Endodermal cell (in vitro differentiated cells): Measurements from ENCODE around the gene WNT10A. TPM values are rescaled to one million over a fixed set of nuclear protein-coding genes. Genes with fewer than 3 reads are reported as not detected.

Experiments used
- DNase-seq: peaks from one replicate; pipeline ENCODE4 v3.0.0-alpha.2; 2017
- H3K27ac ChIP-seq: 2 replicates; pipeline ENCODE4 v1.5.1; 2013; ENCODE audit warnings: mild to moderate bottlenecking, low read depth, low read length, moderate library complexity
- H3K27me3 ChIP-seq: 2 replicates; pipeline ENCODE4 v1.6.1; 2013; ENCODE audit warnings: mild to moderate bottlenecking, low read length, moderate library complexity; ENCODE audit not compliant: insufficient read depth, control insufficient read depth, poor library complexity, severe bottlenecking
- H3K36me3 ChIP-seq: 2 replicates; pipeline ENCODE4 v1.7.0; 2013; ENCODE audit warnings: mild to moderate bottlenecking, low read length, moderate library complexity; ENCODE audit not compliant: control insufficient read depth, insufficient read depth
- H3K4me1 ChIP-seq: one replicate; pipeline ENCODE4 v1.7.0; 2013; ENCODE audit warnings: low read length; ENCODE audit not compliant: control insufficient read depth, insufficient read depth
- H3K4me3 ChIP-seq: 2 replicates; pipeline ENCODE4 v1.5.1; 2013; ENCODE audit warnings: mild to moderate bottlenecking, low read length, moderate library complexity
- H3K9ac ChIP-seq: 2 replicates; pipeline ENCODE4 v1.6.1; 2013; ENCODE audit warnings: mild to moderate bottlenecking, low read length, moderate library complexity; ENCODE audit not compliant: poor library complexity, severe bottlenecking; ENCODE audit errors: extremely low read depth
- H3K9me3 ChIP-seq: 2 replicates; pipeline ENCODE4 v1.6.1; 2013; ENCODE audit warnings: mild to moderate bottlenecking, low read length, moderate library complexity; ENCODE audit not compliant: control insufficient read depth
- H3K27ac Mint-ChIP-seq: 2 replicates; pipeline ENCODE4 v1.8.0; 2020; ENCODE audit warnings: mixed read lengths
- H3K27me3 Mint-ChIP-seq: 2 replicates; pipeline ENCODE4 v1.8.0; 2021; ENCODE audit warnings: mild to moderate bottlenecking, mixed read lengths; ENCODE audit not compliant: insufficient read depth
- H3K36me3 Mint-ChIP-seq: 2 replicates; pipeline ENCODE4 v1.8.0; 2020; ENCODE audit warnings: low read depth, mixed read lengths
- H3K4me1 Mint-ChIP-seq: 2 replicates; pipeline ENCODE4 v1.8.0; 2020; ENCODE audit warnings: mixed read lengths
- H3K4me3 Mint-ChIP-seq: 2 replicates; pipeline ENCODE4 v1.8.0; 2020; ENCODE audit warnings: mild to moderate bottlenecking, moderate library complexity, mixed read lengths
- H3K9me3 Mint-ChIP-seq: 2 replicates; pipeline ENCODE4 v1.8.0; 2020; ENCODE audit warnings: mild to moderate bottlenecking, mixed read lengths
- CTCF ChIP-seq: fragments of 200-600 bp; sonication (generic); conservative IDR thresholded peaks from 2 replicates; pipeline ENCODE4 v1.5.0; 2021; ENCODE audit warnings: antibody characterized with exemption, mild to moderate bottlenecking
- WGBS, 2 experiments: methylation state at CpG; one replicate each; pipeline versions ENCODE4 v1.1.5 to v1.1.7; 2013; ENCODE audit warnings: missing lambda C conversion rate in 2 of 2, mixed read lengths in 1 of 2; ENCODE audit not compliant: insufficient coverage in 1 of 2, insufficient read length in 1 of 2; 5-methylcytosine and 5-hydroxymethylcytosine counted together
- total RNA-seq, 2 donors: library from RNA; stranded (reverse); fragmentation: NEBNext Ultra II Directional in 1 of 2; extraction: Animal tissue kit (Norgen Biotek cat#: 25700) in 1 of 2; gene quantifications; 2 replicates in 1 of 2; 3 replicates in 1 of 2; pipeline ENCODE4 v1.2.1, GENCODE V29; 2021

WNT10A gene
- total RNA-seq, 2 donors from 2014 or later = not detected

DNA sequence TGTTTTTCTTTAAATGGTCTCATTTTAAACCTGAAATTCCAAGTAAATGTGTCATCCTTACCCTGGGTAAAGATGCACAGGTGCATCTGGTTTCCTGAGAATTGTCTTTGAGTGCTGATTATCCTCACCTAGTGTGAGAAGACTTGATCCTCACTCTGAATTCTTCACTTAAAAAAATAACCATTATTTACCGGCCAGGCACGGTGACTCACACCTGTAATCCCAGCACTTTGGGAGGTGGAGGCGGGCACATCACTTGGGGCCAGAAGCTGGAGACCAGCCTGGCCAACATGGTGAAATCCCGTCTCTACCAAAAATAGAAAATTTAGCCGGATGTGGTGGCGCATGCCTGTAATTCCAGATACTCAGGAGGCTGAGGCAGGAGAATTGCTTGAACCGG is 30.9 kb upstream of the WNT10A start:
- Histone ChIP-seq H3K27me3 (peaks cover 18% of the 10 kb centered on the region), H3K9me3 (peaks cover 3% of the 10 kb centered on the region), H3K27ac (no peak overlapping the region), H3K4me1 (no peaks in the 10 kb centered on the region), H3K36me3 (no peaks in the 10 kb centered on the region), H3K4me3 (no peak overlapping the region), H3K9ac (no peak overlapping the region)
- no peaks in the 10 kb centered on the region for H3K4me1 Mint-ChIP-seq
- DNase-seq = peak; percentile 48
- H3K27ac Mint-ChIP-seq = no peak overlapping the region
- peaks cover 36% of the 10 kb centered on the region for H3K27me3 Mint-ChIP-seq
- peaks cover 20% of the 10 kb centered on the region for H3K9me3 Mint-ChIP-seq
- H3K36me3 Mint-ChIP-seq = peaks cover 5% of the 10 kb centered on the region
- H3K4me3 Mint-ChIP-seq = no peak overlapping the region
- TF ChIP-seq CTCF = no peak
- 72 to 81% methylated on average over 3 to 7 of the region's 7 CpGs for WGBS, 2 experiments

- no peak for TF ChIP-seq CTCF
- no peak overlapping the region for H3K27ac ChIP-seq
- 93 to 100% methylated on average over 1 to 2 of the region's 2 CpGs for WGBS, 2 experiments
- Mint-ChIP-seq H3K4me3 (no peak overlapping the region), H3K9me3 (peaks cover 10% of the 10 kb centered on the region), H3K36me3 (peaks cover 5% of the 10 kb centered on the region), H3K4me1 (no peaks in the 10 kb centered on the region), H3K27ac (no peak overlapping the region), H3K27me3 (peaks cover 47% of the 10 kb centered on the region)
- H3K9me3 ChIP-seq = no peaks in the 10 kb centered on the region
- no peak overlapping the region for H3K4me3 ChIP-seq
- no peaks in the 10 kb centered on the region for H3K36me3 ChIP-seq
- H3K4me1 ChIP-seq = no peaks in the 10 kb centered on the region
- H3K27me3 ChIP-seq = peaks cover 29% of the 10 kb centered on the region
- DNase-seq = no peak
- no peak overlapping the region for H3K9ac ChIP-seq
Observed at GRCh38 chr2:218850796-218851195, 29.9 kb upstream of the WNT10A start.

DNA sequence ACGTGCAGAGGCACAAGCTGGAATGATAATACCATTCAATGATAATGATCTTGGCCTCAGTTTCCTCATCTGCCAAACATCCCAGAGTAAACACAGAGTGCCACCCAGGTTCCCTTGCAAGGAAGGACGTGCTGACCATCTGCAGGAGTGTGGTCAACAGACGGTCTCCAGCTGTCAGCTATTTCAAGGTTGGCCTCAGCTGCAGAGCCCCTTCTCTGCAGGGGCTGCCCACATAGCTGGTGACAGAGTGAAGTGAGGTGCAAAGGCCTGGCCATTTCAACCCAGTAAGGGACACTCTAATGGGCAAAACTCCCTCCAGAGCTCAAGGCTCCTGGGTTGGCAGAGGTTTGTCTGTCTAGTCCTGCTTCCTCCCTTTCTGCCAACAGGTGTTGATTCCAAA is 29.4 kb upstream of the WNT10A start:
- H3K36me3 ChIP-seq = no peaks in the 10 kb centered on the region
- no peak overlapping the region for H3K9ac ChIP-seq
- H3K27me3 ChIP-seq = peaks cover 34% of the 10 kb centered on the region
- peaks cover 9% of the 10 kb centered on the region for H3K9me3 Mint-ChIP-seq
- H3K27ac ChIP-seq = no peak overlapping the region
- no peaks in the 10 kb centered on the region for H3K4me1 ChIP-seq
- no peak overlapping the region for H3K4me3 Mint-ChIP-seq
- no peaks in the 10 kb centered on the region for H3K9me3 ChIP-seq
- H3K4me1 Mint-ChIP-seq = no peaks in the 10 kb centered on the region
- no peak for TF ChIP-seq CTCF
- WGBS, 2 experiments = 75 to 76% methylated on average over 3 of the region's 3 CpGs
- DNase-seq = no peak
- peaks cover 5% of the 10 kb centered on the region for H3K36me3 Mint-ChIP-seq
- H3K4me3 ChIP-seq = no peak overlapping the region
- H3K27me3 Mint-ChIP-seq = peaks cover 52% of the 10 kb centered on the region
- no peak overlapping the region for H3K27ac Mint-ChIP-seq
